DND-41 (cell line): ENCODE results near the gene RPL27A.

Source experiments
- ATAC-seq: fragments of 200-7000 bp; cut with Tn5 transposase; 3 replicates; pipeline ENCODE4 v1.9.1; 2021; ENCODE audit warnings: low read depth; ENCODE audit not compliant: insufficient read depth
- DNase-seq: peaks from one replicate; pipeline ENCODE4 v3.0.0-alpha.2; 2020
- H2AFZ ChIP-seq: 2 replicates; pipeline ENCODE4 v1.6.0; 2012; ENCODE audit warnings: low read depth, low read length
- H3K27ac ChIP-seq: 2 replicates; pipeline ENCODE4 v1.5.1; 2012; ENCODE audit warnings: low read length, inconsistent platforms
- H3K27me3 ChIP-seq: fragments of 200-600 bp; sonication (generic); 2 replicates; pipeline ENCODE4 v1.6.0; 2012; ENCODE audit warnings: low read length, mild to moderate bottlenecking, inconsistent platforms; ENCODE audit not compliant: insufficient read depth, poor library complexity
- H3K36me3 ChIP-seq: 2 replicates; pipeline ENCODE4 v1.5.1; 2012; ENCODE audit warnings: low read length, inconsistent platforms; ENCODE audit not compliant: insufficient read depth
- H3K4me1 ChIP-seq: 2 replicates; pipeline ENCODE4 v1.5.1; 2012; ENCODE audit warnings: mild to moderate bottlenecking, low read length; ENCODE audit not compliant: insufficient read depth
- H3K4me2 ChIP-seq: 2 replicates; pipeline ENCODE4 v1.6.0; 2012; ENCODE audit warnings: mild to moderate bottlenecking, moderate library complexity, low read length, inconsistent platforms; ENCODE audit not compliant: insufficient read depth
- H3K4me3 ChIP-seq, 2 experiments: fragments of 200-600 bp in 1 of 2; shearing (Covaris generic) in 1 of 2; 2 replicates each; pipeline ENCODE4 v1.5.1; 2012 to 2016; ENCODE audit warnings: inconsistent platforms in 2 of 2, low read length in 2 of 2, mild to moderate bottlenecking in 2 of 2, low read depth in 1 of 2, moderate library complexity in 1 of 2
- H3K79me2 ChIP-seq: 2 replicates; pipeline ENCODE4 v1.6.0; 2012; ENCODE audit warnings: low read length, inconsistent platforms; ENCODE audit not compliant: insufficient read depth
- H3K9ac ChIP-seq: 2 replicates; pipeline ENCODE4 v1.6.0; 2012; ENCODE audit warnings: low read depth, mild to moderate bottlenecking, inconsistent platforms, low read length, moderate library complexity
- H3K9me3 ChIP-seq: 2 replicates; pipeline ENCODE4 v1.5.1; 2012; ENCODE audit warnings: low read length, moderate library complexity, mild to moderate bottlenecking, inconsistent platforms; ENCODE audit not compliant: insufficient read depth, severe bottlenecking
- H4K20me1 ChIP-seq: 2 replicates; pipeline ENCODE4 v1.6.0; 2012; ENCODE audit warnings: low read length; ENCODE audit not compliant: insufficient read depth
- EZH2 ChIP-seq: IDR thresholded peaks from 3 replicates; pipeline ENCODE4 v1.6.1; 2012; ENCODE audit warnings: borderline replicate concordance, low read depth, mild to moderate bottlenecking, moderate library complexity, low read length, inconsistent platforms; ENCODE audit not compliant: severe bottlenecking
- TF ChIP-seq, protein P1 (sequence below): IDR thresholded peaks from 2 replicates; pipeline ENCODE4 v1.5.1; 2012; ENCODE audit warnings: borderline replicate concordance, low read length, moderate library complexity, mild to moderate bottlenecking; ENCODE audit not compliant: poor library complexity, severe bottlenecking; ENCODE audit errors: extremely low read depth

RPL27A gene

DNA sequence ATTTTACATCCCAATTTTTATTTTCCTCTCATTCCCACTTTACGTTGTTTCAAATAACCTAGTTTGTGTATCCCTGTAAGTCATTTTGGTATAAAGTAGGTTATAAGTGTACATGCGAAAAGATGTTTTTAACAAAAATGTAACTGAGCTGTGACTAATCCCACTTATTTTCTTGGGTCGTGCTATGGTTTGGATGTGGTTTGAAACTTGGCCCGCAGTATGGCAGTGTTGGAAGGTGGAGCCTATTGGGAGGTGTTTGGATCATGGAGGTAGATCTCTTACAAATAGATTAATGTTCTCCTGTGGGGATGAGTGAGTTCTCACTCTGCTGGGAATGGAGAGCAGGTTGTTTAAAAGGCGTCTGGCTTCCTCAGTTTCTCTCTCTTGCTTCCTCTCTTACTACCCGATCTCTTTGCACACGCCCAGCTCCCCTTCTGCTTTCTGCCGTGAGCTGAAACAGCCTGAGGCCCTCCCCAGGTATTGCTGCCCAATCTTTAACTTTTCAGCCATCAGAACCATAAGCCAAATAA, 7.2 kb downstream of the RPL27A start:
- Histone ChIP-seq H3K4me3 (peak overlapping the region; percentile 45 to 68), H2AFZ (peak overlapping the region; percentile 65; the same call in 1 of the 2 replicates), H4K20me1 (peaks cover 8% of the 10 kb centered on the region; the same call in 1 of the 2 replicates), H3K4me2 (peak overlapping the region; percentile 69), H3K9me3 (no peaks in the 10 kb centered on the region), H3K79me2 (peaks cover 58% of the 10 kb centered on the region), H3K27me3 (no peaks in the 10 kb centered on the region), H3K36me3 (peaks cover 27% of the 10 kb centered on the region), H3K9ac (peak overlapping the region; percentile 66), H3K27ac (peak overlapping the region; percentile 83), H3K4me1 (peaks cover 53% of the 10 kb centered on the region)
- ATAC-seq = no peak
- no peak for DNase-seq
- no peak for TF ChIP-seq EZH2
- TF ChIP-seq, protein P1, sequence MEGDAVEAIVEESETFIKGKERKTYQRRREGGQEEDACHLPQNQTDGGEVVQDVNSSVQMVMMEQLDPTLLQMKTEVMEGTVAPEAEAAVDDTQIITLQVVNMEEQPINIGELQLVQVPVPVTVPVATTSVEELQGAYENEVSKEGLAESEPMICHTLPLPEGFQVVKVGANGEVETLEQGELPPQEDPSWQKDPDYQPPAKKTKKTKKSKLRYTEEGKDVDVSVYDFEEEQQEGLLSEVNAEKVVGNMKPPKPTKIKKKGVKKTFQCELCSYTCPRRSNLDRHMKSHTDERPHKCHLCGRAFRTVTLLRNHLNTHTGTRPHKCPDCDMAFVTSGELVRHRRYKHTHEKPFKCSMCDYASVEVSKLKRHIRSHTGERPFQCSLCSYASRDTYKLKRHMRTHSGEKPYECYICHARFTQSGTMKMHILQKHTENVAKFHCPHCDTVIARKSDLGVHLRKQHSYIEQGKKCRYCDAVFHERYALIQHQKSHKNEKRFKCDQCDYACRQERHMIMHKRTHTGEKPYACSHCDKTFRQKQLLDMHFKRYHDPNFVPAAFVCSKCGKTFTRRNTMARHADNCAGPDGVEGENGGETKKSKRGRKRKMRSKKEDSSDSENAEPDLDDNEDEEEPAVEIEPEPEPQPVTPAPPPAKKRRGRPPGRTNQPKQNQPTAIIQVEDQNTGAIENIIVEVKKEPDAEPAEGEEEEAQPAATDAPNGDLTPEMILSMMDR = no peak

- H3K36me3 ChIP-seq = peaks cover 18% of the 10 kb centered on the region
- no peaks in the 10 kb centered on the region for H4K20me1 ChIP-seq
- H3K4me3 ChIP-seq = peak overlapping the region in 1 of 2 experiments; percentile 68; a peak in 1 of 4 replicates
- H2AFZ ChIP-seq = no peak overlapping the region
- no peak overlapping the region for H3K27ac ChIP-seq
- peaks cover 49% of the 10 kb centered on the region for H3K79me2 ChIP-seq
- no peak for TF ChIP-seq EZH2
- TF ChIP-seq, protein P1 = no peak
- ATAC-seq (no peak), DNase-seq (no peak)
- H3K9ac ChIP-seq = no peak overlapping the region
- H3K4me2 ChIP-seq = peak overlapping the region; percentile 69
- no peaks in the 10 kb centered on the region for H3K27me3 ChIP-seq
- H3K9me3 ChIP-seq = no peaks in the 10 kb centered on the region
- H3K4me1 ChIP-seq = peaks cover 45% of the 10 kb centered on the region
Observed at GRCh38 chr11:8690374-8691342, 8.1 kb downstream of the RPL27A start.

DNA sequence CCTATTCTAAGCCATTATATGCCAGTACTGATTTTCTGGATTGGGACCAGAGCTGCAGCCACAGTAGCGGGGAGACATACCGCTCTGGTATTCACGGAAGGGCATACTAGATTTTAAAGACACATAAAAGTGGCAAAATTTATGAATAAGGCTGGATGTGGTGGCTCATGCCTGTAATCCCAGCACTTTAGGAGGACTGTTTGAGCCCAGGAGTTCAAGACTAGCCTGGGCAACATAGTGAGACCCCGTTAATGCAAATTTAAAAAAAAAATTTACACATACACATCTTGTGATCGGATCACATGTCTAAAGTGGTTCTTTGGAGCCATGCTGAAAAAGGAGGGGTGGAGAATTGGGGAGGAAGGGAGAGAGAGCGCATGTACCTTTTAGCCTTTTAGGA, 9.0 kb downstream of the RPL27A start:
- Histone ChIP-seq H3K27ac (no peak overlapping the region), H3K4me3 (no peak overlapping the region), H3K9me3 (no peaks in the 10 kb centered on the region), H3K4me1 (peaks cover 35% of the 10 kb centered on the region), H2AFZ (no peak overlapping the region), H3K79me2 (peaks cover 49% of the 10 kb centered on the region), H4K20me1 (no peaks in the 10 kb centered on the region), H3K36me3 (peaks cover 9% of the 10 kb centered on the region; the same call in 1 of the 2 replicates), H3K9ac (no peak overlapping the region), H3K4me2 (no peak overlapping the region), H3K27me3 (no peaks in the 10 kb centered on the region)
- no peak for TF ChIP-seq EZH2
- TF ChIP-seq, protein P1 = no peak
- ATAC-seq (no peak), DNase-seq (no peak)
